Hematopoietic multipotent progenitor cell treated with erythropoietin and hydrocortisone succinate and interleukin-3 and kit ligand, for 6 days (in vitro differentiated cells): Measurements from ENCODE around the gene CYP19A1.
"Not testable (repeated sequence)": the region's sequence is repeated elsewhere in the genome, so short reads cannot be mapped to it uniquely, and the experiment has no call there.

Experiments
- DNase-seq: peaks from one replicate; pipeline ENCODE4 v3.0.0-alpha.2; 2015

CYP19A1 gene

GRCh38 chr15:51288143-51289065, 50.0 kb downstream of the CYP19A1 start:
- no peak for DNase-seq

- DNase-seq, result no peak
Measured at GRCh38 chr15:51286816-51287215, 51.6 kb downstream of the CYP19A1 start.

GRCh38 chr15:51285399-51285798, 53.0 kb downstream of the CYP19A1 start:
- DNase-seq, result no peak

GRCh38 chr15:51284871-51285270, 53.5 kb downstream of the CYP19A1 start:
- no peak for DNase-seq

GRCh38 chr15:51283026-51283425, 55.4 kb downstream of the CYP19A1 start:
- no peak for DNase-seq

- DNase-seq, result not testable (repeated sequence)
Measured at GRCh38 chr15:51282241-51282640, 56.2 kb downstream of the CYP19A1 start.

- DNase-seq, result peak; percentile 71
Measured at GRCh38 chr15:51281368-51281967, 56.9 kb downstream of the CYP19A1 start.

GRCh38 chr15:51280838-51281237, 57.6 kb downstream of the CYP19A1 start:
- no peak for DNase-seq

- DNase-seq, result no peak
Measured at GRCh38 chr15:51279391-51279790, 59.0 kb downstream of the CYP19A1 start.

- DNase-seq, result no peak
Measured at GRCh38 chr15:51277101-51277500, 61.3 kb downstream of the CYP19A1 start.

GRCh38 chr15:51274956-51275355, 63.4 kb downstream of the CYP19A1 start:
- no peak for DNase-seq

- DNase-seq, result no peak
Measured at GRCh38 chr15:51270706-51271105, 67.7 kb downstream of the CYP19A1 start.

- DNase-seq, result no peak
Measured at GRCh38 chr15:51269496-51269895, 68.9 kb downstream of the CYP19A1 start.

- DNase-seq, result peak; percentile 10
Measured at GRCh38 chr15:51267703-51268083, 70.7 kb downstream of the CYP19A1 start.

- no peak for DNase-seq
Measured at GRCh38 chr15:51267051-51267702, 71.2 kb downstream of the CYP19A1 start.

- DNase-seq, result no peak
Measured at GRCh38 chr15:51266656-51267050, 71.7 kb downstream of the CYP19A1 start.

- DNase-seq, result no peak
Measured at GRCh38 chr15:51265037-51265555, 73.3 kb downstream of the CYP19A1 start.

GRCh38 chr15:51263726-51264125, 74.7 kb downstream of the CYP19A1 start:
- DNase-seq, result no peak

GRCh38 chr15:51263116-51263515, 75.3 kb downstream of the CYP19A1 start:
- DNase-seq, result no peak

GRCh38 chr15:51262463-51262862, 75.9 kb downstream of the CYP19A1 start:
- DNase-seq, result no peak

- DNase-seq, result not testable (repeated sequence)
Measured at GRCh38 chr15:51261113-51261512, 77.3 kb downstream of the CYP19A1 start.

- no peak for DNase-seq
Measured at GRCh38 chr15:51260202-51260601, 78.2 kb downstream of the CYP19A1 start.

GRCh38 chr15:51255533-51255932, 82.9 kb downstream of the CYP19A1 start:
- DNase-seq, result no peak

GRCh38 chr15:51253366-51253765, 85.0 kb downstream of the CYP19A1 start:
- no peak for DNase-seq
